Globus pallidus (tissue), 1 donor: ENCODE data around the gene SMYD5.
"Not testable (repeated sequence)": the region's sequence is repeated elsewhere in the genome, so short reads cannot be mapped to it uniquely, and the experiment has no call there.

Experiments
- DNase-seq: peaks from one replicate; pipeline ENCODE4 v3.0.0-alpha.2; 2015; ENCODE audit warnings: low spot score

The SMYD5 gene

DNA sequence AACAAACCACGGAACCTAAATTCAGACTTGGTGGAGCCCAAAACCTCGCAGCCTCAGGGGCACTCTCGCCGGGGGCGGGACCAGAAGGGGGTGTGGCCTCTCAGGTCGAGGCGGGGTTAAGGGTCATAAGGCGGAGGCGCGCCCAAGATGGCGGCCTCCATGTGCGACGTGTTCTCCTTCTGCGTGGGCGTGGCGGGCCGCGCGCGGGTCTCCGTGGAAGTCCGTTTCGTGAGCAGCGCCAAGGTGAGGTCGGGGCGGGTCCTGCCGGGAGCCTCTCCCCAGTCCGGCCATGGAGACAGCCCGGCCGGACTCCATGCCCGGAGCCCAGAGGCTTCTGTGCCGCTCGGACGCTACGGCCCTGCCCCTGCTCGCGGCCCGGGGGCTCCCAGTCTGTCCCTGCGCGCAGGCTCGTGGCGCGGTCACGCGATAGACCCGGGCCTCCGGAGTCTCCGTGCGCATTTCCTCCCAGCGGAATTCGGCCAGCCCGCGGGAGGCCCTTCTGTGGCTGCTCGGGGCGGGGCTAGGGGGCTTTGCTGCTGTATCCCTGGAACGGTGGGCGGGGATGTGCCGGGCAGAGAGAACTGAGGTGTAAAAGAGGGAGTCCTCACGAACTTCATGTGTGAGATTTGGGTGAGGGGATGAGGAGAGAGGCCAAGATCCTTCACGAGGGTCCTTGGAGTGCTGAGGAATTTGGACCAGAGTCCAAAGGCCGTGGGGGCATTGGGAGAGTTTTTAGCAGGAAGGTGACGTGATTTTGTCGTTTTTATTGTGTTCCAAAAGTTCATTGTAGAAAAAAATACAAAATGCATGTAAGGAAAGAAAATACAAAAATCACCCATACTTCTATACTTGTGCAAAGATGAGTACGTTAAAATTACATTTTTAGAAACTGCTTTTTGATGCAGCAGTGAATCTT, at the start of gene SMYD5:
Gene SMYD5, plus strand, starts transcription at position 126 of the 916 bp plus-strand sequence. Its CDS starts 22 bp downstream, at position 148.
- DNase-seq: peak; percentile 76

DNA sequence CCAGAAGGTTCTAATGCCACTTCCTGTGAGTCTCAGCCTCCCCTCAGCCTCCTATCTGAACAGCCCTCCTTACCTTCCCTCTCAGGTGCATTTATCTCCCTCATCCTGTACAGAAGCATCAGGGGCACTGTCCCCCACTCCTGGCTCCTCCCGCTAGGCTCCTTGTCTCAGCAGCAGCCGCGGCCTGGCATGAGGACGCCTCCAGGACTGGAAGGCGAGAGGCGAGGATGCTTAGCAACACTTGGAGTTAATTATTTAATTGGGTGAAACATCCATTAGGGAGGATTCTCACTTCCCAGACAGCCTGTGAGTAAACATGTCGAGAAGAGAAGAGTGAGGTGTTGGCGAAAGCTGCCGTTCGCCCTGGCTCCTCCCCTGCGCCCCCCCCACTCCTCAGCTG, 48.1 kb upstream of the SMYD5 start:
- not testable (repeated sequence) for DNase-seq

DNA sequence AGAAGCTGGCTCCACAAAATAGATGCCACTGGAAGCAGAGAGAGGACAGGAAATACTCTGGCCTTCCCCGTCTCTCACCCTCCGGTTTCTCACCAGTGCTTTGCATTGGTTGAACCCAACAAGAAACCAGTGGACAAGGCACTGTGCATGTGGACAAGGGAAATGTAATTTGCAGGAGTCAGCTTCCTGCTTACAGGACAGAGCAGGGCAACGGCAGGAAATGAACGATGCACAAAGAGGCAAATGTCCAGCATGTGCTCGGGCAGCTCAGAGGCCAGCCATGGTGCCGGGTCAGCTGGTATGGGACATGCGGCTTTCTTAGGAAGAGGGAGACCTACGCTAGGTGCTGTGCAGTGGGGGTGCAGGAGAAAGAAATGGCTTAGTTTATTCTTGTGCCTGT, 47.2 kb upstream of the SMYD5 start:
- not testable (repeated sequence) for DNase-seq

DNA sequence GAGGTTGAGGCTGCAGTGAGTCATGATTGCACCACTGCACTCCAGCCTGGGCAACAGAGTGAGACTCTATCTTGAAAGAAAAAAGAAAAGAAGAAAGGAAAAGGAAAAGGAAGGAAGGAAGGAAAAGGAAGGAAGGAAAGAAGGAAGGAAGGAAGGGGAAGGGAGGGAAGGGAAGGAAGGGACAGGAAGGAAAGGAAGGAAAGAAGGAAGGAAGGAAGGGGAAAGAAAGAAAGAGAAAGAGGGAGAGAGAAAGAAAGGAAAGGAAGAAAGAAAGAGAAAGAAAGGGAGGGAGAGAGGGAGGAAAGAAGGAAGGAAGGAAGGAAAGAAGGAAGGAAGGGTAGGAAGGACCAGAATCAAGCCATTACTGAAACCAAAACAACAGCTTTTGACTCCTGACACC, 45.7 kb upstream of the SMYD5 start:
- not testable (repeated sequence) for DNase-seq

DNA sequence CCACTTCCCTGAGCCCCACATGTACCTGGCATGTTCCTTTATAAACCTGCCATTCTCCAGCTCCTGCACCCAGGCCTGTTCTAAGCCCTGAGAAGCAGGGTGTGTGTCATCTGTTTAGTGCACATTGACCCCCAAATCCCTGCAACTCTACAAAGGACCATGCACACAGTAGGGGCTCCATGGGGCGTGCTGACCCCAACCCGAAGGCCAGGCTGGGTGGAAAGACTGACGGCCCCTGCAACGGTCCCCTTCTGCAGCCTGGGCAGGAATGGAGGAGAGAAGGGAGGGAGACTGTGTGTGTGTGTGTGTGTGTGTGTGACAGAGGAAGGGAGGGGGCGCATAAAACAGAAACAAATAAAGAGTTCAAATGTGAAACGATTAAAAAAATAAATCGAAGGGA, 43.7 kb upstream of the SMYD5 start:
- not testable (repeated sequence) for DNase-seq

DNA sequence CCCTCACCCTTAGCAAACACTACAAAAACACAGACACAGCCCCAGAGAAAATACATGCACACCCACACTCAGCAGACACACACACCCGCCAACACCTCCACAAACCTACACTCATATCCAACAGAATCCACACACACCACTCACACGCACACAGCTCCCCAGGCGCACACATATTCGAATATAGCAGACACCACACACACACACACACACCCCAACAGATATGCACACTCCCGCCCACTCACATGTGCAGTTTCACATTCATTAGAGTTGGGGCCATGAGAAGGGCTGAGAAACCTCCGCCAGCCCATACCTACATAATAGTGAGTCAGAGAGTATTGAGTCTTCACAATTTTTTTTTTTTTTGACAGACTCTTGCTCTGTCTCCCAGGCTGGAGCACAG, 41.1 kb upstream of the SMYD5 start:
- DNase-seq: no peak

DNA sequence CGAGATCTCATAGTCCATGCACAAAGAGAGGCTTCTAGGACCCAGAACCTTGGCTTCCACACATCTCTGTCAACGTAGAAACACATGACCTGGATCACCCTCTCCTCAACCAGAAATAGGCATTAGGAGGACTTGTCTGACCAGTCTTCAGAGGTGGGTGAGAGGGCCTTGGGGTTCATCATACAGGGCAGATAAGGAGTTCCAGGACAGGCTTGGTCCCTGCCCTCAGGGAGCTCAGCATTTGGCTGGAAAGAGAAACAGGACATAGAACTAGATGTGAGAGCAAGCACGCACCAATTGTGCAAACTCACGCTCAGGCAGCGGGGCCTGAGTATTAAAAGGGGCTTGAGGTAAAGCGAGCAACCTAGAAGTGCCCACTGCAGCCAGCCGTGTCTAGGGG, 40.3 kb upstream of the SMYD5 start:
- DNase-seq: no peak

DNA sequence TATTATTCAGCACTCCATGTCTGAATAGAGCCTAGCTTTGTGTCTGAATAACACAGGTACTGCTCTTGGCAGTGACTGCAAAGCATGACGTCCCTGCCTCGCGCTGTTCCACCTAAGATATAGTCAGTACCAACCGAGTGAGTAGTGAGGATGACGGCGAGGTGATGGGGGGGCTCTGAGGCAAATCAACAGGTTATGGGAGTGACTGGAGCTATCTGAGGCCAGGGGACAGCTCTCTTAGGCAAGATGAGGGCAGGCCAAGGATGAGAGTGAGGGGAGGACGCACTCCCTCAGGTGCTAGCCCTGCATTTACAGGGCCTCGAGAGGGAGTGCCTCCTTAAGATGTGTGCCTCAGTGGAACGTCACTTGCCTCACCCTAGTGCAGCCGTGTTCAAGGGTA, 39.8 kb upstream of the SMYD5 start:
- DNase-seq: no peak

DNA sequence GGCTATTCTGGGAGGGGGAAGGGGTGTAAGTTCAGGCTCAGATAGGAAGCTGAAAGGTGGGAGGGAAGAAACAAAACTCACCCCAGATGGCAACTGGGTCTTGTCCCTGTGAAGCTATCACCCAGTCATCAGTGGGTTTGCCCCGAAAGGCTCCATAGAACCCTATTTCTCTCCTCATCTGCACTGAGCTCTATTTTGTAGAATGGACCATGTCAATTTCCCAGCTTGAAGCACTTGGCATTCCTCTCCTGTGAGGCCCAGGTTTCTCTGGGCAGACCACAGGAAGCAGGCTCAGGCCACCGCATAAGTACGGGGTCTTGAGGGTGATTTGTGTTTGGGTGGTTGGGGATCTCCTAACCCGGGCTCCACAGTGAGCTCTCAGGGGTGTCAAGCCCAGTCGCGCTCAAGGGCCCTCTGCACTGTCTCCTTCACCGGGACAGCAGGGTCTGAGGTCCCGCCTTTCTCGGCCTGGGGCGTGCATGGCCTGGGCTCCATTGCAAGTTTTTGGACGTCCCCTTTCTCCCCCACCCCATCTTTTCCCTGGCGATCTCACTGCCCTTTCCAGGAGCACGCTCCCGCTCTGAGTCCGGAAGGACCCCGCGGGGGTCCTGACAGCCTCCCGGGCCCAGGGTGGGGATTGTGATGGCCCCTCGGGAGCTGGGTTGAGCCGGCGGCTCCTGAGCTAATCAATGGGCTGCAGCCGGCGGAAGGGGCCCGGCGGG, 38.9 kb upstream of the SMYD5 start:
- DNase-seq: no peak

DNA sequence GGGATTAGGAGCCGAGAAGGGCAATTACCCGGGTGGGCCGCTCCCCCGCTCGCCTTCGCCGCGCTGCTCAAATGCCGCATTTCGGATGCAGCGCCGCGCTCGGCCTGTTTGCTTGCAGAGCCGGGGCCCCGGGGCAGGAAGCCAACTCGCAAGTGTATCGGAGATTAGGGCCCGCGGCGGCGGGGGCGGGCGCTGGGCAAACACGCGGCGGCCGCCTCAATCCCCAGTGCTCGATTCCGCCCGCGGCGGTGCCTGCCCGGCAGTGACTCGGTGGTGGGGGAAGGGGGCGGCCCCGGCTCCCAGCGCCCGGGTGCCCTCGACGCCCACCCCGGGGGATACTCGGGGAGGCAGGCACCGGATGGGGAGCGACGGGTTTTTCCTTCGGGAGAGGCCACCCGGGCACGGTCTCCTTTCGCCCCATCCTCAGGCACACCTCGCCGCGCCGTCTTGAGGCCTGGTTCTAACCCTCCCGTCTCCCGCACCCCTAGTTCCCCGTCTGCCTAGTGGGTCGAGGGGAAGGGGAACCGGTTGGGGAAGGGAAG, 38.3 kb upstream of the SMYD5 start:
- peak; percentile 38 for DNase-seq

DNA sequence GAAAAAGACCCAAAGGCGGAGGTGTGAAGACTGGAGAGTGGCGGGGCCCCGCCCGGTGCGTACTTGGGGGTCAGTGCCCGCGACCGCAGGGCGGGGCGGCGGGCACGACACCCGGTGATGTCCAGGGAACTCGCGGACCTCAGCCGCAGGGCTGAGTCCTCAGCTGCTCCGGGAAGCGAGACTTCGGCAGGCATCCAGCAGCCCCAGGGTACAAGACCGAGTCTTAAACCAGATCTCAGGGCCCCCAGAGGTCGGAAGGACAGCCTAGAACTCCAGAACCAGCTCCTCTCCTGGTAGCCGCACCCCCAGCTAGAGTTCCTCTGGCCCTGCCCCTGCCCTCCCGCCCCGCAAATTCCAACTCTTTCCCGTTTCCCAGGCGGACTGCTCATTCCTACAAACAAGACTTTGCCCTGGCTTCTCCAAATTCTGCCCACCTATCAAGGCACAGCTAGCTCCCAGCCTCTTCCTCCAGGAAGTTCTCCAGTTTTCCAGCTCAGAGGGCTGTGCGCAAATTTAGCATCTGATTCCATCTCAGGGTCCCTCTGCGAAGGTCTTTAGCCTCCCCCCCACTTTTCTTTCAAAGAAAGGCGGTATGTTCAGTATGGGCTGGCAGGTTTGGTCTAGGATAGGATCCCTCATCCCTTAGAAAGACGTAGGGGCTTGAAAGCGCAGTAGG, 37.7 kb upstream of the SMYD5 start:
- no peak for DNase-seq

DNA sequence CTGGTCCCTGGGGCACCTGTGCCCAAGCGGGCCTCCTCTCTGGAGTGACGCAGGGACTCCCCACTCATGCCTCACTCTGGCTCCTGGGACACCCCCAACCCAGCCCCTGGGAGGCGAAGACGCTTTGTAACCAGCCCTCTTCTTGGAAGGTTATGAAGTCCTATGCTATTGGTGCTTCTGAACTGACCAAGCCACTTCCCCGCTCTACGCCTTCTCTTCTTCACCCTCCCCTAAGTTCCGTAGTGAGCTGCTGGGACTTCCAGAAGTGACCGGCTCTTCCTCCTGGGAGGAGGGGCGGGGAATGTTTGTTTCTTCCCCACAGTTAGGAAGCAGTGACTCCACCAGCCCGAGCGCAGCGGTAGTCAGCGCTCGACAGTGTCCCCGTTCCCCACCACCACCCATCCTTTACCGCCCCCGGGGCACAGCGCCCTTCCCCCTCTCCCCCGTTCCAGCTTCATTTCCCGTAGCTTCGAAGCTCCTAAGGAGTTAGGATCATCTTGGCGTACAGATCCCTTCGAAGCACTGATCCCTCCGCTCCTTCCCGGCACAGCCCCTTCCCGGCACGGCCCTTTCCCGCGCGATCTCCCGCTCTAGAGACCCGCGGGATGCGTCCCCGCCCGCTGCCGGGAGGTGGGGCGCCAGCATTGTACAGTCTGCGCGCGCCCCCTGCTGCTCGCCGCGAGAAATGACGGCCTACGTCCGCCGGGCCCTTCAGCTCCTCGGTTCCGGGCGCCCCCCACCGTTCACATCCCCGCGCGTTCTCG, 37.0 kb upstream of the SMYD5 start:
- DNase-seq: peak; percentile 77

DNA sequence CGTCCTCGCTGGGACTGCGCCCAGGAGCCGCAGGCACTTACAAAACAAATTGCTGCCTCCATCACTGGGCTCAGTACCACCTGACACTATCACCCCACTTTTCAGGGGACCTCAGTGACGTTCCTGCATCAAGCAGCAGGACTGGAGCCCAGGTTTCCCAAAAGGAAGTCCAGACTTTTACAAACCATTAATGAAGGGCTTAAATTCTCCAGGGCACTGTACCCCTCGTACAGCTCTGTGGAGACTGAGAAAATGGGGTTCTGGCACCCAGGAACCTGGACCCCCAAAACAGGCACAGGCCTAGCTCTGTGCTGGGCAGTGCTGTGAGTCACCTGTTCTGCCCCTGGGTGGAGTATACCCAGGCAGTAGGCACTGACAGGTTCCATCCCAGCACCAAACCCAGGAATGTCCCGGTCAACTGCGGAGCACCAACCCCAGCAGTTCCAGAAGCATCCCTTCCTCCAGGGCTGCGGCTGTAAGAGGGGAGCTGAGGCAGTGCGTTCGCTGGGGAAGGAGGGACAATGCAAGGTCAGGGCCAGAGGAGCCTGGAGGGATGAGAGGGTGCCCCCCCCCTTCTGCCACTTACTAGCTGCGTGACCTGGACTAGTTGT, 36.3 kb upstream of the SMYD5 start:
- no peak for DNase-seq

DNA sequence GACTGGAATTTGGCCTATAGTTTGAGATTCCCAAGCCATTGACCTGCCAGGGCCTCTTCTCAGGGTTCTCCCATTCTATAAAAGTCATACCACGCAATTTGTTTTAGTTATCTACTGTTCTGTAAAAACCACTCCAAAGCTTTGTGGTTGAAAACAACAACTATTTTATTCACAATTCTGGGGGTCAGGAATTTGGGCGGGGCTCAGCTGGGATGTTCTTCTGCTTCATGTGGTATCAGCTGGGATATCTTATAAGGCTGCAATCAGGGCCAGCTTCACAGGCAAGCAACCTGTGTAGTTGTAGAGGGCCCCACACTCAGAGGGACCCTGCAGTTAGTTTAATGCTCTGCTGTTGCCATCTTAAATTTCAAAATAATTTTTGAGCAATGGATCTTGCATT, 28.1 kb upstream of the SMYD5 start:
- DNase-seq: no peak

DNA sequence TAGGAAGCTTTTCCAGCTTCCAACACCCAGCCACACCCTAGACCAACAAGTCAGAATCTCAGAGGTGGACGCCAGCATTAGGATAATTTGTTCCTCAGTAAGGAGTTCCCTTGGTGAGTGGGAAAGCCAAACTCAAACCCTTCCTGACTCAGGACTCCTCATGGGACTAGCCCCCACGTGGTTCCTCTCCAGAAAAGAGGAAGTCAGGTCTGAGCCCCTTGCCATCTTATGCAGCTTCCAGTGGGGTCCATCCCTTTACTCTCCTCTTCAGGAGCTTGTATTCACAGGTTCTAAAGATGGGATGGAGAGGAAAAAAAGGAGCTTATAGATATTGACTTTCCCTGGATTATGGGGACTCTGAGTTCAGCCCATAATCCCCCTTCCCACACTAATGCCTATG, 26.5 kb upstream of the SMYD5 start:
- no peak for DNase-seq

DNA sequence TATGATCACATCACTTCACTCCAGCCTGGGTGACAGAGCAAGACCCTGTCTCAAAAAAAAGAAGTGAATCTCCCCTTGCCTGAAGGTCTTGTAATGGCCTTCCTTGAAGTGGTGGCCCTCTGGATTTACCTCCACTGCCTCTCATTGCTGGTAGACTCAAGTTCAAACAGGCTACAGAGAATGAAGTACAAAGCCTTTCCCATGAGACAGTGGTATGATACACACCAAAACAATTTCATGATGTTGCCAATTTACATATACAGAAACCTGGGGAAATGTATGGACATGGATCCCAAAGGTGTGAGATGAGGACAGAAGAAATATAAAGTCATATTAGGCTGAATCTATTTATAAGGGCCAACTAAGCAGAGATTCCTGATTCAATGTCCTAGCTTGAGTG, 16.5 kb upstream of the SMYD5 start:
- no peak for DNase-seq

DNA sequence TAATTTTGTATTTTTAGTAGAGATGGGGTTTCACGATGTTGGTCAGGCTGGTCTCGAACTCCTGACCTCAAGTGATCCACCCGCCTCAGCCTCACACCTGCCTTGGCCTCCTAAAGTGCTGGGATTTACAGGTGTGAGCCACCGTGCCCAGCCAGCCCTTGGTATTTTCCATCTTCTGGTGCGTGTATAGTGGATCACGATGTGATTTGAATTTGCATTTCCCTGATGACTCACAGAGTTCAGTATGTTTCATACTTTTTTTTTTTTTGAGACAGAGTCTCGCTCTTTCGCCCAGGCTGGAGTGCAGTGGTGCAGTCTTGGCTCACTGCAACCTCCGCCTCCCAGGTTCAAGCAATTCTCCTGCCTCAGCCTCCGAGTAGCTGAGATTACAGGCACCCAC, 13.8 kb upstream of the SMYD5 start:
- not testable (repeated sequence) for DNase-seq

DNA sequence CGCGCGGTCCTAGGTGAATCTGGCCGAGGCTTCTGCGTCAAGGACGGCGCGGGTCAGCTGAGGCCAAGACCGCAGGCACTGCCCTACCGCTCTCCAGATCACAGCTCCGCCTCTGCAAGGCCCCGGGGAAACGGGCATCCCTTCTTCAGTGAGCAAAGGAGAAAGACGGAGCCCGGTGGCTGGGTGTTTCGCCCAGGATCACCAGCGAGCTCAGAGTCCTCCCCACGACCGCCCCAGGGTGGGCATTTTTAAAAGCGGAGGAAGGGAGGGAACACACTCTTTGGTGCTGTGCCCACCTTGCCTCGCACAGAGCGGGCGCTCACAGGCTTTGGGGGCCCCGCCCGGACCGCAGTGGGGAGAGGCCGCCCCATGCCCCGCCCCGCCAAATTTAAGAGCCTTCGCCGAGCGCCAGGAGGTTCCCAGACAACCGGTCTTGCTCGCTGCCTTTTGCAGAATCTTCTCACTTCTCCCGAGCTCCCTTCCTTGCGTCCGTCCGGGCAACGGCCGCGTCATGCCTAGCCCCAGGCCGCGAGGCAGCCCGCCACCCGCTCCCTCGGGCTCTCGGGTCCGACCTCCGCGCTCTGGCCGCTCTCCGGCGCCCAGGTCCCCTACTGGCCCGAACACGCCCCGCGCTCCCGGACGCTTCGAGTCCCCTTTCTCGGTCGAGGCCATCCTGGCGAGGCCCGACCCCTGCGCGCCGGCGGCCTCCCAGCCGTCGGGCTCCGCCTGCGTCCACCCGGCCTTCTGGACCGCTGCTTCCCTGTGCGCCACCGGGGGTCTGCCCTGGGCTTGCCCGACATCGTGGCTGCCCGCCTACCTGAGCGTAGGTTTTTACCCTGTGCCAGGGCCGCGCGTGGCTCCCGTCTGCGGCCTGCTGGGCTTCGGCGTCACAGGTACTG, 11.6 kb upstream of the SMYD5 start, which contains the start of gene NOTO:
Gene NOTO, plus strand, starts transcription at position 419 of the 899 bp plus-strand sequence. Its CDS starts 93 bp downstream, at position 512.
- no peak for DNase-seq

DNA sequence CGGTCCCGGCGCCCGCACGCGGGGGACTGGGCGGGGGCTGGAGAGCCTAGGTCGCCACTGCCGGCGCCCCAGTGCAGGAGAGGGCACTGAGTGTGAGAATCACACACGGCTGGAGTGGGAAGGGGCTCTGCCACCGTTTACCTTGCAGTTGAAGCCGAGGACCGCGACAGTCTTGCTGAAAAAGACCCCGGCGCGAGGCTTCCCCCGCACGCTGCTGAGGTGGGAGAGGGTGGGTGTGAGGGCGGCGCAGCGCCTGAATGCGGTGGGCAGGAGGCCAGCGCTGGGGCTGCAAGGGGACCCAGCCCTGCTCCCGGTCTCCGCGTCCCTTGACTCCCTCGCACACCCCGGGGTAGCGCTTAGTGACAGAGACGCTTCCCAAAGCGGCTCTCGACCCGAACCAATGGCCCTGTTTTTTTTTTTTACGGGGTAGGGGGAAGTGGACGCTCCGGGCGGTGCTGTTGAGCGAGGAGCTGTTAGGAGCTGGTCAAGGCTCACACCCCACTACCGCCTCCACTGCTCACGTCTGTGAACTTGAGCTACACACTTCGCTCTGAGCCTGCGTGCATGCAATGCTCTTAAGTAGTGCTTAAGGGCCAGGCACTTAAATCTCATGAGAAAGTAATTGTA, 10.9 kb upstream of the SMYD5 start:
- DNase-seq: no peak

DNA sequence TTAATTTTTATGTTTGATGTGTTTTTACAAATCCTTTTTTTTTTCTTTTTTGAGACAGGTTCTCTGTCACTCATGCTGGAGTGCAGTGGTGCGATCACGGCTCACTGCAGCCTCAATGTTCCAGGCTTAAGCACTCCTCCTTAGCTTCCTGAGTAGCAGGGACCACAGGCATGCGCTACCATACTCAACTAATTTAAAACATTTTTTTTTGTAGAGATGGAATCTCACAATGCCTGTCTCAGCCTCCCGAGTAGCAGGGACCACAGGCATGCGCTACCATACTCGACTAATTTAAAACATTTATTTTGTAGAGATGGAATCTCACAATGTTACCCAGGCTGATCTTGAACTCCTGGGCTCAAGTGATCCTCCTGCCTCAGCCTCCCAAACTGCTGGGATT, 8.4 kb upstream of the SMYD5 start:
- no peak for DNase-seq
